AG10803 (cell line): ENCODE data around the gene PTPN23.

Experiments used
- DNase-seq: peaks from one replicate; pipeline ENCODE4 v3.0.0; 2010; ENCODE audit warnings: low read depth
- H3K4me3 ChIP-seq: 2 replicates; pipeline ENCODE4 v1.5.1; 2011; ENCODE audit warnings: mild to moderate bottlenecking, low read length, control low read depth
- CTCF ChIP-seq: conservative IDR thresholded peaks from 2 replicates; pipeline ENCODE4 v1.5.1; 2011; ENCODE audit warnings: mild to moderate bottlenecking, low read length, control low read depth, inconsistent platforms

PTPN23 gene

GRCh38 chr3:47433796-47434195, 53.0 kb downstream of the PTPN23 start:
- no peak overlapping the region for H3K4me3 ChIP-seq
- no peak for TF ChIP-seq CTCF
- DNase-seq: no peak

- TF ChIP-seq CTCF: no peak
- no peak overlapping the region for H3K4me3 ChIP-seq
- no peak for DNase-seq
These were observed 54.0 kb downstream of the PTPN23 start for GRCh38 chr3:47434849-47435248.

DNA sequence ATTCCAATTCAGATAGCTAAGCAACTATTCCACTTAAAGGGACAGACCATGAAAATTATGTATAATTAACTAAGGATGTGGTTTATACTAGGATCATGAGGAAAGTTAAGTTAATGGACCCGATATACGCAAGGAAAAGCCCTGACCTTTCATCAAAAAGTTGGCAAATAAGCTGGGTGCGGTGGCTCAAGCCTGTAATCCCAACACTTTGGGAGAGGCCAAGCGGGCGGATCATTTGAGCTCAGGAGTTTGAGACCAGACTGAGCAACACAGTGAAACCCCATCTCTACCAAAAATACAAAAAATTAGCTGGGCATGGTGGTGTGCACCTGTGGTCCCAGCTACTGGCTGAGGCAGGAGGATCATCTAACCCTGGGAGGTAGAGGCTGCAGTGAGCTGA, 55.4 kb downstream of the PTPN23 start:
- H3K4me3 ChIP-seq: no peak overlapping the region
- no peak for TF ChIP-seq CTCF
- DNase-seq: no peak

DNA sequence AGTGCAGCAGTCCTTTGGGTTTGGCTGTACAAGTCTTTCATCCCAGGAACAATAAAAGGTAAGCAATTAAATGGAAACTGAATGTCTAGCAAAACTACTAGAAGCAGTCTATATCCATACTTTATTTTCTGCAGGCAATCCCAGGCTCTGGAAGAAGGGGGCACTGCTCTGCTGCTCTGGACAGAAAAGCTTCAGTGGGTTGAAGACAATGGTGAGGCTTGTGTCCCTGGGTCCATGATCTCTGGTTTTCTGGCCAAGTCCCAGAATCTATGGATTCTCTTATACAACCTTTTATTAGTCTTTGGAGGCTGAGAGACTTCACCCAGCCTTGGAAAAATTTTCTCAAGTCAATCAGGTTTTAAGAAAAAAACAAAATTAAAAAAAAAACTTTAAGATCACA, 59.3 kb downstream of the PTPN23 start:
- DNase-seq: no peak
- TF ChIP-seq CTCF: peak; percentile 25; the same call in 1 of the 2 replicates

GRCh38 chr3:47441796-47442551, 61.2 kb downstream of the PTPN23 start:
- DNase-seq: peak; percentile 23
- no peak overlapping the region for H3K4me3 ChIP-seq
- TF ChIP-seq CTCF: no peak

More for the DNA sequence above, 59.3 kb downstream of the PTPN23 start:
- no peak overlapping the region for H3K4me3 ChIP-seq

- no peak for DNase-seq
- no peak for TF ChIP-seq CTCF
- peak overlapping the region; percentile 10; the same call in 1 of the 2 replicates for H3K4me3 ChIP-seq
These were observed 62.8 kb downstream of the PTPN23 start for GRCh38 chr3:47443611-47443995.

DNA sequence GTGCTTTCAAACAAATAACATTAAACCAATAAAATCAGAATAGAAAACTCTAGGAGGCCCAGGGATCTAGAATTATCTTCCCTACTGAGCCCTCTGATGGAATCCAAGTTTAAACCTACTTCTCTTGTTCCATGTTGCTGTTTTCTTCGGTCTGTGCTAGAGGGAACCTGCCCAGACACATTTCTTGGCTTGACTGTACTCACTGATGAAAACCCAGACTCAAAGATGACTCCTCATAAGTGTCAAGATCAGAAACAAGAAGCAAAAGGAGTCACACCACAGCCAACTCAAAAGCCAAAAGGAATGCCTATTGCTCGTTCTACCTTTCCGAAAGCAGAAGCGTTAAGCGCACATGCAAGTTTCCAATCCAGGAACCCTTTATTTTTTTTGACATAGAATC, 63.3 kb downstream of the PTPN23 start:
- TF ChIP-seq CTCF: no peak
- H3K4me3 ChIP-seq: no peak overlapping the region

More for the DNA sequence above, 63.3 kb downstream of the PTPN23 start:
- DNase-seq: peak; percentile 25
